Ishikawa (cell line): ENCODE results near the gene GREB1L.

Source experiments
- CEBPB ChIP-seq: IDR thresholded peaks from 2 replicates; pipeline ENCODE4 v1.6.1; 2012
- CREB1 ChIP-seq: IDR thresholded peaks from 2 replicates; pipeline ENCODE4 v1.6.1; 2012; ENCODE audit warnings: low read depth
- EGR1 ChIP-seq: IDR thresholded peaks from 2 replicates; pipeline ENCODE4 v1.6.1; 2012
- EP300 ChIP-seq: IDR thresholded peaks from 2 replicates; pipeline ENCODE4 v1.6.1; 2012; ENCODE audit warnings: borderline replicate concordance
- FOXM1 ChIP-seq: IDR thresholded peaks from 2 replicates; pipeline ENCODE4 v1.6.1; 2012; ENCODE audit warnings: low read depth, borderline replicate concordance
- NFIC ChIP-seq: IDR thresholded peaks from 2 replicates; pipeline ENCODE4 v1.6.1; 2012
- RAD21 ChIP-seq: IDR thresholded peaks from 2 replicates; pipeline ENCODE4 v1.6.1; 2012; ENCODE audit warnings: low read depth
- TAF1 ChIP-seq: IDR thresholded peaks from 2 replicates; pipeline ENCODE4 v1.6.1; 2012; ENCODE audit warnings: low read depth, mild to moderate bottlenecking
- TCF12 ChIP-seq: IDR thresholded peaks from 2 replicates; pipeline ENCODE4 v1.6.1; 2012; ENCODE audit warnings: low read depth
- TEAD4 ChIP-seq: IDR thresholded peaks from 2 replicates; pipeline ENCODE4 v1.6.1; 2012
- YY1 ChIP-seq: IDR thresholded peaks from 2 replicates; pipeline ENCODE4 v1.6.1; 2012; ENCODE audit warnings: low read depth
- ZBTB7A ChIP-seq: IDR thresholded peaks from 2 replicates; pipeline ENCODE4 v1.6.1; 2012; ENCODE audit warnings: low read depth
- TF ChIP-seq, protein P1 (sequence below): IDR thresholded peaks from 2 replicates; pipeline ENCODE4 v1.6.1; 2012
- TF ChIP-seq, protein P2 (sequence below): IDR thresholded peaks from 2 replicates; pipeline ENCODE4 v1.6.1; 2012
- TF ChIP-seq, protein P3 (sequence below): IDR thresholded peaks from 2 replicates; pipeline ENCODE4 v1.6.1; 2012; ENCODE audit warnings: low read depth, mild to moderate bottlenecking

Gene GREB1L

DNA sequence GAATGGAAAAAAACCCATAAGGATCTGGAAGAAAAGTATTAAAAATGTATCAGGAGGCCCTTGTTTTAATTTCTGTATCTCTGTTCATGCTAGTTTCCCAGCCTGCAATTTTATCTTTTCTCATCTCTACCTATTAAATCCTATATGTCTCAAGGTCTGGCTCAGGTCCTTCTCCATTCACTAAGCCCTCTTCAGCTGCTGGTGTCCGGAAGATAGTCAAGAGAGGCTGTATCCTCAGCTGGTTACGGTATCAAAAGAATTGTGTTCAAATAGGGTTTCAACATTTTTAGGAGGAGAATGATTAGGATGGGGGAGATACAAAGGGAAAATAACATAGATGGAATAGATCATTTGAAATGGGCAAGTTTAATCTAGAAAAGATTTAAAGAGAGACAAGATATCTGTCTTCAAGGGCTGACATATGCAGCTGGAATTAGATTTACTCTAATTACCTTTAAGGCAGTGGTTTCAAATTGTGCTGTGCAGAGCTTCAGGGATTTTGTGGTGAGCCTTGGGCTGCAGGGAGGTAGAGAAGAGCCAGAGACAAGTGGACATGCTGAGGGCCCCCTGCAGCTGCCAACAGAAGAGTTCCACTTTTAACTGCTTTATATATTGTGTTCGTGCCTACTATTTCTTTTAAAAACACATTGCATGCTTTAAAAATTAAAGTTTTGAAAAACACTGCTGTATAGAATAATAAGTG lies 24.1 kb downstream of the GREB1L start:
- TF ChIP-seq, protein P1, sequence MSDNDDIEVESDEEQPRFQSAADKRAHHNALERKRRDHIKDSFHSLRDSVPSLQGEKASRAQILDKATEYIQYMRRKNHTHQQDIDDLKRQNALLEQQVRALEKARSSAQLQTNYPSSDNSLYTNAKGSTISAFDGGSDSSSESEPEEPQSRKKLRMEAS = no peak
- TF ChIP-seq ZBTB7A = no peak
- TF ChIP-seq, protein P2, sequence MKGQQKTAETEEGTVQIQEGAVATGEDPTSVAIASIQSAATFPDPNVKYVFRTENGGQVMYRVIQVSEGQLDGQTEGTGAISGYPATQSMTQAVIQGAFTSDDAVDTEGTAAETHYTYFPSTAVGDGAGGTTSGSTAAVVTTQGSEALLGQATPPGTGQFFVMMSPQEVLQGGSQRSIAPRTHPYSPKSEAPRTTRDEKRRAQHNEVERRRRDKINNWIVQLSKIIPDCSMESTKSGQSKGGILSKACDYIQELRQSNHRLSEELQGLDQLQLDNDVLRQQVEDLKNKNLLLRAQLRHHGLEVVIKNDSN = no peak
- TF ChIP-seq EP300 = no peak
- TF ChIP-seq CREB1 = no peak
- no peak for TF ChIP-seq CEBPB
- TF ChIP-seq FOXM1 = no peak
- no peak for TF ChIP-seq RAD21
- no peak for TF ChIP-seq TEAD4
- TF ChIP-seq TAF1 = no peak
- TF ChIP-seq, protein P3, sequence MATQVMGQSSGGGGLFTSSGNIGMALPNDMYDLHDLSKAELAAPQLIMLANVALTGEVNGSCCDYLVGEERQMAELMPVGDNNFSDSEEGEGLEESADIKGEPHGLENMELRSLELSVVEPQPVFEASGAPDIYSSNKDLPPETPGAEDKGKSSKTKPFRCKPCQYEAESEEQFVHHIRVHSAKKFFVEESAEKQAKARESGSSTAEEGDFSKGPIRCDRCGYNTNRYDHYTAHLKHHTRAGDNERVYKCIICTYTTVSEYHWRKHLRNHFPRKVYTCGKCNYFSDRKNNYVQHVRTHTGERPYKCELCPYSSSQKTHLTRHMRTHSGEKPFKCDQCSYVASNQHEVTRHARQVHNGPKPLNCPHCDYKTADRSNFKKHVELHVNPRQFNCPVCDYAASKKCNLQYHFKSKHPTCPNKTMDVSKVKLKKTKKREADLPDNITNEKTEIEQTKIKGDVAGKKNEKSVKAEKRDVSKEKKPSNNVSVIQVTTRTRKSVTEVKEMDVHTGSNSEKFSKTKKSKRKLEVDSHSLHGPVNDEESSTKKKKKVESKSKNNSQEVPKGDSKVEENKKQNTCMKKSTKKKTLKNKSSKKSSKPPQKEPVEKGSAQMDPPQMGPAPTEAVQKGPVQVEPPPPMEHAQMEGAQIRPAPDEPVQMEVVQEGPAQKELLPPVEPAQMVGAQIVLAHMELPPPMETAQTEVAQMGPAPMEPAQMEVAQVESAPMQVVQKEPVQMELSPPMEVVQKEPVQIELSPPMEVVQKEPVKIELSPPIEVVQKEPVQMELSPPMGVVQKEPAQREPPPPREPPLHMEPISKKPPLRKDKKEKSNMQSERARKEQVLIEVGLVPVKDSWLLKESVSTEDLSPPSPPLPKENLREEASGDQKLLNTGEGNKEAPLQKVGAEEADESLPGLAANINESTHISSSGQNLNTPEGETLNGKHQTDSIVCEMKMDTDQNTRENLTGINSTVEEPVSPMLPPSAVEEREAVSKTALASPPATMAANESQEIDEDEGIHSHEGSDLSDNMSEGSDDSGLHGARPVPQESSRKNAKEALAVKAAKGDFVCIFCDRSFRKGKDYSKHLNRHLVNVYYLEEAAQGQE = no peak
- no peak for TF ChIP-seq EGR1
- no peak for TF ChIP-seq TCF12
- no peak for TF ChIP-seq YY1
- no peak for TF ChIP-seq NFIC

DNA sequence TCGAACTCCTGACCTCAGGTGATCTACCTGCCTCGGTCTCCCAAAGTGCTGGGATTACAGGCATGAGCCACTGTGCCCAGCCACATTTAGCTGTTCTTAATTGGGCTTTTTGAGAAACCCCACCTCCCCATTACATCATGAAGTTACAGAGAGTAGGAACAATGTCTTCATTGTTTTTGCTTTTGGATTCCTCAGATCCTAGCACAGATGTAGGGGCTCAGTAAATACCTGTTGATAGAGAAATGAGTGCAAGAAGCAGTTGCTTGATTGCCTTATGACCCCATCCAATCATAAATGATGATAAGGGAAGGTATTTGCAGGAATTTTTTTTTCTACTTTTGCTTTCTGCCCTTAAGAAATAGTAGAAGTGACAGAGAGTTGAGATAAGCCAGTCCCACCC lies 25.4 kb downstream of the GREB1L start:
- no peak for TF ChIP-seq YY1

DNA sequence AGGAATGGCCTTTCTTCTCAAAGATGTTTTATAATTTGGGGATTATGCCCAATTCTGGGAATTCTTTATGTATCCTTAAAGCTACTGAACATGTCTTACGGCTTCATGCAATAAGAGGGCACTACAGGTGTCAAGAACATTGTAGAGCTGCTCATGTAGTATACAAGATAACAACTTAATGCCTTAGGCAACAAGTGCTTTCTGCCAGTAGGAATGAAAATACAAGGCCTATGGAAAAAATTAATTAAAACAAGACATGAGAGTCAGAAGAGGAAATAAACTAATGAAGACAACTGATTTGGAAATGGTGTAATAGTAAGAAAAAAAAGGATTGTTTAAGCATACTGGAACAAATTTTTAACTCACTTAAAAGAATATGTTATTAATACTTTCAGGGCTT lies 27.3 kb downstream of the GREB1L start:
- no peak for TF ChIP-seq TCF12
- no peak for TF ChIP-seq FOXM1
- no peak for TF ChIP-seq TAF1
- TF ChIP-seq, protein P2 = no peak
- no peak for TF ChIP-seq CREB1
- no peak for TF ChIP-seq EGR1
- no peak for TF ChIP-seq RAD21
- TF ChIP-seq YY1 = no peak
- TF ChIP-seq, protein P3 = no peak
- TF ChIP-seq CEBPB = no peak
- no peak for TF ChIP-seq NFIC

DNA sequence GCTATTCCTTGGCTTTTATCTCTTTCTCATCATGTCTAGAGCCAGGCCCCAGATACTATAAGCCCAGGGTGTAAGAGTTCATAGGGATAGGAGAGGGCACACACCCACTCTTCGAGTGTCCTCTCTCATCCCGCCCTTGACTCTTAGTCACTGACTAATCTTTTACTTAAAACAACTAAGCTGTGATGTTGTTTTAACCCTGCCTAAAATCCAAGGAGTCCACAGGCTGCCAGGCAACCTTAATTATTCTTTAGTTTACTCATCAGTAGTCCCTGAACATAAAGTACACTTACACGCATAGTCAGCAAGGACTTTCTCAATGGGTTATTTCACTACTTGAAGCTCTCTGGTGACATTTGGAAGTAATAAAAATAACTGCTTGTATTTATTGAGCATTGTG lies 28.4 kb downstream of the GREB1L start:
- TF ChIP-seq NFIC (no peak), RAD21 (no peak), EGR1 (no peak), CREB1 (no peak)

DNA sequence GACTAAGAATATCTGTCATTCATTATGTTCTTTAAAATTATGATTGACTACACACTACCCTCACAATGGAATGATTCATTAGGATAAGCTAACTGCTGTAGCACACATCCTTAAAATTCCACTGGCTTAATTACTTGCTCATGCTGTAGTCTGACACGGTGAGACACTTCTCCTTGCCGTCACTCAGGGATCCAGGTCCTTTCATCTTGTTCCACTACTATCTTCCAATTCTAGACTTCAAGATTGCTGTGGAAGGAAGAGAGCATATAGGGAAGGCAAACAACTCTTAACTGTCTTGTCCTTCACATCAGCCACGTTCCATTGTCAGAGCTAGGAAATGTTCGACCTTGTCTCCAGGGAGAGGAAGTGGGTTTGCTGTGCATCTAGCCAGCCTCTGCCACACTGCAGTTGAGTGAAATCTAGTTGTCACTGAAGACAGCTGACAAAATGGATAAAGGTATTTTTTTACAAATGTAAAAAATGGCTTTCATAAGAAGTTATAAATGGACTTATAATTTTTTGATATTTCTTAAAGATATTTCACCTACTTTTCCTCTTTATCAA lies 30.1 kb downstream of the GREB1L start:
- TF ChIP-seq CEBPB (no peak), CREB1 (no peak), TAF1 (no peak), EP300 (no peak), NFIC (no peak), YY1 (no peak), TEAD4 (no peak)

DNA sequence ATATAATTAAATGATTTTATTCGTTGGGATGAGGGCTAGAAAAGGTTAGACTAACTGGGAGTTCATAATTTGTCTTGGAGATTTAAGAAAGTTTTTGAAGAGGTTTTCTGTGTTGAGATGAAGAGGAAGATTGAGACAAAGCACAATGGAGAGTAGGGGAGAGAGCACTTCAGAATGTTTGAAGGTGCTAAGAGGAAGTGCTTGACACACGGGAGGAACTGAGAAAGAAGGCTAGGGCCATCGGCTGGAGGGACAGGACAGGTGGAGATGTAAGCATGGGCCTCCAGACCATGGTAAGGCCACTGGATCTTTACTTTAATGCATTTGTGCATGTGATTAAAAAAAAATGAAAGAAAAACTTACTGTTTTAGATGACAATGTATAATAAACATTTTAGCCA lies 31.5 kb downstream of the GREB1L start:
- TF ChIP-seq NFIC (no peak), ZBTB7A (no peak), YY1 (no peak), TCF12 (no peak), TAF1 (no peak), EP300 (no peak), CREB1 (no peak), EGR1 (no peak), TEAD4 (no peak), CEBPB (no peak), FOXM1 (no peak), RAD21 (no peak)
- TF ChIP-seq, protein P2 = no peak
- TF ChIP-seq, protein P1 = no peak
- TF ChIP-seq, protein P3 = no peak
